G401 (cell line): Measurements from ENCODE around the gene DIAPH3. TPM values are rescaled to one million over a fixed set of nuclear protein-coding genes. Genes with fewer than 3 reads are reported as not detected.

Experiments
- DNase-seq: peaks from one replicate; pipeline ENCODE4 v3.0.0-alpha.2; 2015; ENCODE audit warnings: low spot score
- in situ Hi-C: cut with HindIII; loops from 2 replicates; pipeline ENCODE4 v1.10.0; 2016; ENCODE audit warnings: low sequenced_read_pairs, mixed read lengths
- total RNA-seq: library from RNA; depleted of rRNA; stranded (reverse); fragments of >200 nt; shearing (Covaris generic); gene quantifications from 2 replicates; pipeline ENCODE4 v1.2.3, GENCODE V29; 2014

Gene DIAPH3
- total RNA-seq, 1 experiment from 2014 or later: 31.3 TPM

- in situ Hi-C loops: no loop called here
- no peak for DNase-seq
These were observed 180.9 kb downstream of the DIAPH3 start for GRCh38 chr13:59982631-59983382.

GRCh38 chr13:59979589-59979988 is 184.1 kb downstream of the DIAPH3 start:
- in situ Hi-C loops: no loop called here
- DNase-seq: no peak

- DNase-seq: no peak
- in situ Hi-C loops: no loop called here
These were observed 184.9 kb downstream of the DIAPH3 start for GRCh38 chr13:59978862-59979261.

GRCh38 chr13:59976856-59977255 is 186.9 kb downstream of the DIAPH3 start:
- in situ Hi-C loops: no loop called here
- no peak for DNase-seq

- in situ Hi-C loops: no loop called here
- no peak for DNase-seq
These were observed 187.8 kb downstream of the DIAPH3 start for GRCh38 chr13:59975807-59976435.

GRCh38 chr13:59970847-59971246 is 192.9 kb downstream of the DIAPH3 start:
- no peak for DNase-seq
- in situ Hi-C loops: no loop called here

- in situ Hi-C loops: no loop called here
- no peak for DNase-seq
These were observed 199.9 kb downstream of the DIAPH3 start for GRCh38 chr13:59963827-59964226.

GRCh38 chr13:59963383-59963782 is 200.3 kb downstream of the DIAPH3 start:
- DNase-seq: no peak
- in situ Hi-C loops: no loop called here

- in situ Hi-C loops: no loop called here
- no peak for DNase-seq
These were observed 201.4 kb downstream of the DIAPH3 start for GRCh38 chr13:59962343-59962742.

GRCh38 chr13:59960683-59961082 is 203.0 kb downstream of the DIAPH3 start:
- DNase-seq: no peak
- in situ Hi-C loops: no loop called here

- no peak for DNase-seq
- in situ Hi-C loops: no loop called here
These were observed 206.3 kb downstream of the DIAPH3 start for GRCh38 chr13:59957438-59957837.

- in situ Hi-C loops: no loop called here
- DNase-seq: no peak
These were observed 209.1 kb downstream of the DIAPH3 start for GRCh38 chr13:59954601-59955000.

- DNase-seq: no peak
- in situ Hi-C loops: no loop called here
These were observed 212.7 kb downstream of the DIAPH3 start for GRCh38 chr13:59951011-59951410.

- in situ Hi-C loops: no loop called here
- no peak for DNase-seq
These were observed 213.5 kb downstream of the DIAPH3 start for GRCh38 chr13:59950266-59950665.

- DNase-seq: no peak
These were observed 215.0 kb downstream of the DIAPH3 start for GRCh38 chr13:59948686-59949085.

GRCh38 chr13:59946944-59947343 is 216.8 kb downstream of the DIAPH3 start:
- in situ Hi-C loops: no loop called here
- no peak for DNase-seq

More at GRCh38 chr13:59948686-59949085, 215.0 kb downstream of the DIAPH3 start:
- in situ Hi-C loops: no loop called here

- no peak for DNase-seq
- in situ Hi-C loops: no loop called here
These were observed 232.1 kb downstream of the DIAPH3 start for GRCh38 chr13:59931621-59932020.

- no peak for DNase-seq
- in situ Hi-C loops: no loop called here
These were observed 239.5 kb downstream of the DIAPH3 start for GRCh38 chr13:59924256-59924655.

GRCh38 chr13:59915252-59915651 is 248.5 kb downstream of the DIAPH3 start:
- no peak for DNase-seq
- in situ Hi-C loops: no loop called here

- in situ Hi-C loops: no loop called here
These were observed 249.2 kb downstream of the DIAPH3 start for GRCh38 chr13:59914556-59914955.

More at GRCh38 chr13:59914556-59914955, 249.2 kb downstream of the DIAPH3 start:
- no peak for DNase-seq
